CD4-positive, alpha-beta T cell treated with Interleukin-6 for 4 hours (primary cell): ENCODE data around the gene COL11A1.
"Not testable (repeated sequence)": the region's sequence is repeated elsewhere in the genome, so short reads cannot be mapped to it uniquely, and the experiment has no call there.

Experiments
- DNase-seq: peaks from one replicate; pipeline ENCODE4 v3.0.0-alpha.2; 2020; ENCODE audit warnings: mixed read lengths

COL11A1 gene

GRCh38 chr1:103075316-103076000 is 32.9 kb downstream of the COL11A1 start:
- DNase-seq = no peak

- DNase-seq = no peak
Measured at GRCh38 chr1:103074224-103074623, 34.1 kb downstream of the COL11A1 start.

- DNase-seq = no peak
Measured at GRCh38 chr1:103069201-103069600, 39.1 kb downstream of the COL11A1 start.

- DNase-seq = no peak
Measured at GRCh38 chr1:103063921-103064320, 44.4 kb downstream of the COL11A1 start.

- DNase-seq = no peak
Measured at GRCh38 chr1:103058391-103058790, 49.9 kb downstream of the COL11A1 start.

- no peak for DNase-seq
Measured at GRCh38 chr1:103056423-103056822, 51.9 kb downstream of the COL11A1 start.

- DNase-seq = not testable (repeated sequence)
Measured at GRCh38 chr1:103028110-103028509, 80.2 kb downstream of the COL11A1 start.

GRCh38 chr1:103025858-103026409 is 82.4 kb downstream of the COL11A1 start:
- no peak for DNase-seq

GRCh38 chr1:103024051-103024450 is 84.3 kb downstream of the COL11A1 start:
- DNase-seq = no peak

GRCh38 chr1:103002005-103002404 is 106.3 kb downstream of the COL11A1 start:
- no peak for DNase-seq

- no peak for DNase-seq
Measured at GRCh38 chr1:102978874-102979273, 129.4 kb downstream of the COL11A1 start.

- no peak for DNase-seq
Measured at GRCh38 chr1:102977292-102977691, 131.0 kb downstream of the COL11A1 start.

GRCh38 chr1:102970496-102971078 is 137.7 kb downstream of the COL11A1 start:
- no peak for DNase-seq

GRCh38 chr1:102967786-102968185 is 140.5 kb downstream of the COL11A1 start:
- DNase-seq = no peak

- DNase-seq = no peak
Measured at GRCh38 chr1:102961549-102961948, 146.8 kb downstream of the COL11A1 start.

GRCh38 chr1:102954576-102954975 is 153.7 kb downstream of the COL11A1 start:
- DNase-seq = no peak

GRCh38 chr1:102952400-102952799 is 155.9 kb downstream of the COL11A1 start:
- DNase-seq = no peak

- DNase-seq = no peak
Measured at GRCh38 chr1:102942324-102942723, 166.0 kb downstream of the COL11A1 start.

GRCh38 chr1:102941366-102941947 is 166.9 kb downstream of the COL11A1 start:
- no peak for DNase-seq

- DNase-seq = no peak
Measured at GRCh38 chr1:102937401-102937800, 170.9 kb downstream of the COL11A1 start.

GRCh38 chr1:102933362-102933761 is 175.0 kb downstream of the COL11A1 start:
- not testable (repeated sequence) for DNase-seq

GRCh38 chr1:102919659-102920058 is 188.7 kb downstream of the COL11A1 start:
- DNase-seq = no peak

- no peak for DNase-seq
Measured at GRCh38 chr1:102901996-102902395, 206.3 kb downstream of the COL11A1 start.

GRCh38 chr1:102899935-102900334 is 208.4 kb downstream of the COL11A1 start:
- no peak for DNase-seq
